Eye (tissue), 1 donor: ENCODE data around the gene CALN1.
A peak's percentile ranks its signal among the peaks of the same experiment; 100 is the strongest.
"Not testable (repeated sequence)": the region's sequence is repeated elsewhere in the genome, so short reads cannot be mapped to it uniquely, and the experiment has no call there.

ENCODE experiments used
- DNase-seq: peaks from one replicate; pipeline ENCODE4 v3.0.0-alpha.2; 2015

CALN1 gene

DNA sequence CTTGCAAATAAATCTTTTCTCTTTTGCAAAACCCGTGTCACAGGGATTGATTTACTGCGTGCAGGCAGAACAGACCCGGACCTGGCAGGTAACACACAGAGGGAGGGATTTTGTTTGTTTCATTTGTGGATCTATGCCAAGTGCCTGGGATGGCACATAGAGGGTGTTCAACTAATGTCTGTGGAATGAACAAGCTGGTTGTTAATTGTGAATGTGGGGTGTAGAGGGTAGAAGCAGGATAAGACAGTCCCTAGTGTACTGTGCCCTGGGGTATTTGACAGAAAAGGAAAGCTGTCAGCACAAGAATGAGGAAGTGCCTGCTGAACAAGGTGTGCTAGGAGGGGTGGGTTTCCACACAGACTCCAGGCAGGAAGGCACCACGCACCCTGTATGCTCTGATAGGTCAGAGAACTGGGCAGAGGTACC lies 331.8 kb downstream of the CALN1 start:
- DNase-seq = no peak

DNA sequence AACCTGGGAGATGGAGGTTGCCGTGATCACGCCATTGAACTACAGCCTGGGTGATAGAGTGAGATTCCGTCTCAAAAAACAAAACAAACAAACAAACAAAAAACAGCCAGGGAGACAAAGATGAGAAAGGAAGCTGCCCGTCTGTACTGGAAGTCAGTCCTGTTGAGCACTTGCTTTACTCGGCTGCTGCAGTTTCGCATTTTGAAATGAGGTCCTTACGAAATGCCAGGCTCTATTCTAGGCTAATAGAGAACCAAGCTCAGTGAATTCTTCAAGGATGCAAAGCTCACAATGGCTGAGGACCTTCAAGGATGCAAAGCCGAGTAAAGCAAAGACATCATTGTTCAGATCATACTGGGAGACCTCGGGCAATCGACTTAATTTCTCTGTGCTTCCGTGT lies 333.3 kb downstream of the CALN1 start:
- no peak for DNase-seq

DNA sequence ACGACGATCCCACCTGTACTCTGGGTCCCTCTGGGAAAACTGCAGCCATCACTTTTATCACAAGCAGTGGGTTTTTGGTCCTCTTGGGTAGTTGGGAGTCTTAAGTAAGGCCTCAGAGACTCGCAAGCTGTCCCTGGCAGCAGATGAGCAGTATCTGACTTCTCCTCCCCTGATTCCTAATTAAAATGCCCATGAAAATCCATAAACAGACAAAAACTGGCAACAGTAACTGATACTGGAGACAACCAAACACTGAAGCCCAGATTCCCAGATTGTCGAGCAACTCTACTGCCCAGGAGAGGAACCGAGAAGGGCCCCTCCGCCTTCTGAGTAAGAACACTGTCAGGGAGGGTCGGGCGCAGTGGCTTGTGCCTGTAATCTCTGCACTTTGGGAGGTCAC lies 333.8 kb downstream of the CALN1 start:
- no peak for DNase-seq

DNA sequence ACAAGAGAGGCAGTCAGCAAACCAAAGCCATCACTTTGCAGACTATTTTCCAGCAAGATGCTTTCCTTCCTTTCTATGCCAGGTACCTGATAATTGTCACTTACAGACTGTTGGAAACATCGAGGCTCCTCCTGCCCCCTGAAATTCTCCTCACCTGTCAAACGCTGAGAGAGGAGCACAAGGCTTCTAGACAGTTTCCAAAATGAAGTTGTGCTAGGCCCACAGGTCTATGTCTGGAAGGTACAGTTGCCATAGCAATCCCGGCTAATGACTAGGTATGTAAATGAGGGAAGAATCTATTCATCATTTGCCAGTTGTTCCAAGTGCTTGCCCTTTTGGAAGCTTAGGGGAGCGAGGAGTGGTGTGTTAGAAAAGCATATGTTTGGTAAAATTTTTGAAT lies 334.4 kb downstream of the CALN1 start:
- no peak for DNase-seq

DNA sequence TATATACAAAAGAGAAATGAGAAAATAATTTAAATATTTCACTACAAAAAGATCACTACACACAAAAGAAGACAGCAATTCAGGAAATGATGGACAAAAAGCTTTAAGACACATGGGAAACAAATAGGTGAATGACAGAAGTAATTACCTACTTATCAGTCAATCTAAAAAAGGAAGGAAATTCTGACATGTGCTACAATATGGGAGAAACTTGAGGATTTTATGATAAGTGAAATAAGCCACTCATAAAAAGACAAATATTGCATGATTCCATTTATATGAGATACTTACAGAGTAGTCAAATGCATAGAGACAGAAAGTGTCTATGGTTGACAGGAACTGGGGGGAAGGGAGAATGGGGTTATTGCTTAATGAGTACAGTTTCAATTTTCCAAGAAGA lies 339.2 kb downstream of the CALN1 start:
- DNase-seq = no peak

DNA sequence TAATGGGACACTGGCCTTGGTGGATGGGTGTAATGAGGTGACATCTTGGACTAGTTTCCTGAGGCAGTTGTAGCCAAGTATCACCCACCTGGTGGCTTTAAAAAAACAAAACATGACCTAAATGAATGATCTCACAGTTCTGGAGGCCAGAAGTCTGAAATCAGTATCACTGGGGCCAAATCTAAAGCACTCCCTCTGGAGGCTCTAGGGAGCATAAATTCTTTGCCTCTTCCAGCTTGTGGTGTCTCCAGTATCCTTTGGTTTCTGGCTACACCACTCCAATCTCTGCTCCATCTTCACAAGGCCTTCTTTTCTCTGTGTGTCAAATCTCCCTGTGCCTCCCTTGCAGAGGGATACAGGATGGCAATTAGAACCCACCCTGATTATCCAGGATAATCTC lies 342.9 kb downstream of the CALN1 start:
- DNase-seq = no peak

DNA sequence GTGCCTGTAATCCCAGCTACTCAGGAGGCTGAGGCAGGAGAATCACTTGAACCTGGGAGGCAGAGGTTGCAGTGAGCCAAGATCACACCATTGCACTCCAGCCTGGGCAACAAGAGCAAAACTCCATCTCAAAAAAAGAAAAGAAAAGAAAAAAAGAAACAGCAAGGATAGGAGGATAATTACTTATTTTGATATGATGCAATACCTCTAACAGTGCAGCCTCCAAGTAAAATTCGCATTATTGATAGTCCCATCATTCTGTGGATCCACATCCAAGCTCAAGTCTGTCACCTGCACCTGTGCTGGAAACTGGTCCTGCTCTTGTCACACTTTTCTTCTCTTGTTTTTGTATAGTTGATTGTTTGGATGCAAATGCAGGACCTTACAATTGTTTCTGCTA lies 346.4 kb downstream of the CALN1 start:
- not testable (repeated sequence) for DNase-seq

DNA sequence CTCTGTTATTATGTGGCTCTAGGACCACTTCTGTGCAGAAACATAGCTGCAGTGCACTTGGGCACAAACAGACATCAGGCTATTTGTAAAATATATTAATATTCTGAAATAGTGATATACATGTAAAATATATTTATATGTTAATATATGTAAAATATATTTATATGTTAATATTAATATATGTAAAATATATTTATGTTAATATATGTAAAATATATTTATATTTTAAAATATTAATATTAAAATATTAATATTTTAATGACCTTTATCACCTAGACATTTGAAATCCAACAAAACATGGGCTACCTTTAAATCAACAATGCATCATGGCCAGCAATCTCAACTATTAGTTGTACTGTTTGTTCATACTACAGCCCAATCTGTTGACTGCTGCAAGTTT lies 347.2 kb downstream of the CALN1 start:
- no peak for DNase-seq

DNA sequence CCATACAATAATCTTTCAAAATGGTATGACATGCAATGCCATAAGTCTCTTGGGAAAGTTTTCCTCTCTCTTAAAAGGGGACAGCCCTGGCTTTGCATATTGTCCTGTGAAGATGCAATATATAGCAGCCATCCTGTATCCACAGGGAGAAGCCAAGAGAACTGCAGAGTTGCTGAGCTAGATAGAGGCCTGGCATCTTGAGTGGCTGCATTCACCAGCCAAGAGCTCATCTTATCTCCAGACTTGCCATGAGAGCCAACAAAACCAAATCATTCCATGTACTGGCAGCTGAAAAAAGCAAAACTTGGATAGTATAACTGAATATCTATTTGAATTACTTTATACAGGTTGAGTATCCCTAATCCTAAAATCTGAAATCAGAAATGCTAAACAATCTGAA lies 348.8 kb downstream of the CALN1 start:
- no peak for DNase-seq

DNA sequence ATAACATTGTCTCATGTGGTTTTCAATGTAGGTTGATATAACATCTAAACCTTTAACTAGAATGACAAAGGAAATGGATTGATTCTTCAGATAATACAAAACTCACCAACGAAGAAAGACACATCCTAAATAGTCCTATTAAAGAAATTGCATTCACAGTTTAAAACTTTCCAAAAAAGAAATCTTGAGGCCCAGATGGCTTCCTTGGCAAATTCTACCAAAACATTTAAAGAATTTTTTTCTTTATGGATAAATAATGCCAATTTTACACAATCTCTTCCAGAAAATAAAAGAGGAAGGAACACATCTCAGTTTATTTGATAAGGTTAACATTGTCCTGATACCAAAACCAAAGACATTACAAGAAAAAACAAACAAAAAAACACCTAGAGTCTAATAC lies 349.5 kb downstream of the CALN1 start:
- no peak for DNase-seq

DNA sequence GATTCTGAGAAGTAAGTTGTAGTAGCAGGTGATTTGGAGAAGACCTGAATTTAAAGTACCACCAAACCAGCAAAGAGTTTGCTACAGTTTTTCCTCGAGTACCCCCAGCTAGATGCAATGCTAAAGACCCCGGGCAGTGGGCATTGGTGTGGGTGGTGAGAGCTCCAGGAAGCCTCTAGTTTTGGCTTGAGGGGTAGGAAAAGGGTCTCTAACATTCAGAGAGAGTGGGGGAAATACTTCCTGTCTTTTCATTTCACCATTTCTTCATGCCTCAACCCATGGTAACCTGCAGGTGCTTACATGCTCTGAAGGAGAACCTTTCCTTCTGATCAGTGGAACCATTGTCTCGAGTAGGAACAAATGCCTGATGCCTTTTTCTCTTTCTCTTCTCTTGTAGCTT lies 352.2 kb downstream of the CALN1 start:
- DNase-seq = no peak

DNA sequence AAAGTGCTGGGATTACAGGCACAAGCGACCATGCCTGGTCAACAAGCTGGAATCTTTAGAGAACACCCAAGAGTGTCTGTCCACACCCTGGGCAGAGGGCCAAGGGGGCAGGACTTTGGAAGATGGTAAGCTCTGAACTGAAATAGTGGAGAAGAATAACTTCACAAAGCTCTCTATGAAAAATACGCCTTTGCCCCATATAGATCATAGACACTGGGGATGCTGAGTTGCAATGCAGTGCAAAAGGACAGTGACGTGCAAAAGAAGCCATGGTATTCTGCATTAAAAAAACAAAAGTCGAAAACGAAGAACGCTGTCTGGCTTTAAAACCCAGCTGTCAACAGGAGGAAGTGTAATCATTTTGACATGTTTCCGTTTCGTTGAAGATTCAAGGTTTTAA lies 353.6 kb downstream of the CALN1 start:
- DNase-seq = peak; percentile 56

DNA sequence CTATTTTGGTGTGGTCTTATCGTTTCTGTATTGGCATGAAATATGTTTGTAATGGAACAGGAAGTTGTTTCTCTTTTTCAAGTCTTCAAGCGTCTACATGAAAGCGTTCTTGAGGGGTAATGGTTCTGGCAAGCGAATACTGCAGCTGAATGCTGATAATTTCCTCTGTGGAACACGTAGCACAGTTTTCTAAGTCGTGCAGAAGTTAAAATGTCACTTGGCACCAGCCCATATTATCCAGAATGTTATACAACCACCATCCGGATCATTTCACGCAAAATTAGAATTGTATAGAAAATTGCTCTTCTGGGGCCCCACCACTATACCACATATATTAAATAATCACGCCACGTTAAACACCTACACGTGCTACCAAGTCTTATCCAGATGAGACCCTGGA lies 354.3 kb downstream of the CALN1 start:
- no peak for DNase-seq

DNA sequence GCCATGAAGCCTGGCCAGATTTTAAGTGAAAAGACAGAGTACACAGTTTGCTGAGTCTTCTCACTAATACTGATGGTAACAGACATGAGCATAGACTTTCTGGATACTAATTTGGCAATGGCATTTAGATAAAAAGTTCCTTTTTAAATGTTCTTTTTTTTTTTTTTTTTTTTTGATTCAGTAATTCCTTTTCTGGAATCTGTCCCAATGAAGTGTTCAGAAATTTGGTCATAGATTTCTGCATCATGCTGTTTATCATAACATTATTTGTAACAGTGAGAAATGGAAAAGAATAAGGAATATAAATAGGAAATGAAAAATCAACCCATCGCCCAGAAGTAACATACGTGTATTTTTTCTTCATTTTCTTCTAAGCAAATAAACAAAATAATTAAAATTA lies 354.9 kb downstream of the CALN1 start:
- no peak for DNase-seq

DNA sequence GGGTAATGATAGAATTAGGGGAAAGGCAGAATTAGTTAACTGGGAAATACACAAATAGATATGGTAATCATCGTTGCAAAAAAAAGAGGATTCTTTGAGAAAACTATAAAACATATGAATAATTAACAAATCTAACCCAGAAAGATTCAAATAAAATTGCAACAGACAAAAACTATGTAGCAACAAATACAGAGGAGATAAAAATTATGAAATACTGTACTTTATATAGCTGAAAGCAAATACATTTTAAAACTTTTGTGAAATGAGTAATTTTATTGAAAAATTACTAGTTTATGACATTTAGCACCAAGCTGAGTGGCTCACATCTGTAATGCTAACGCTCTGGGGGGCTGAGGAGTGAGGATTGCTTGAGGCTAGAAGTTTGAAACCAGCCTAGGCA lies 356.7 kb downstream of the CALN1 start:
- DNase-seq = no peak

DNA sequence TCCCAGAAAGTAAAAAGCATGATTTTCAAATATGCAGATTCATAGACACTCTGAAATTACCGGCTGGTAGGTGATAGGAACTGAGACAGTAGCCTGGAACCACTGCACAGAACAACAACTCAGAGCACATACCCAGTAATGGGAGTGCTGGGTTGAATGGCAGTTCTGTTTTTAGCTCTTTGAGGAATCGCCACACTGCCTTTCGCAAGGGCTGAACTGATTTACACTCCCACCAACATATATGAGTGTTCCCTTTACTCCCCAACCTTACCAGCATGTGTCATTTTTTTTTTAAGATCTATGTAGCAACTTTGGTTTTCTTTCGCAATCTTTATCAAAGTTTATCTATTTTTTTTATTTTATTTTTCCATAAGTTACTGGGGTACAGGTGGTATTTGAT lies 358.8 kb downstream of the CALN1 start:
- no peak for DNase-seq

DNA sequence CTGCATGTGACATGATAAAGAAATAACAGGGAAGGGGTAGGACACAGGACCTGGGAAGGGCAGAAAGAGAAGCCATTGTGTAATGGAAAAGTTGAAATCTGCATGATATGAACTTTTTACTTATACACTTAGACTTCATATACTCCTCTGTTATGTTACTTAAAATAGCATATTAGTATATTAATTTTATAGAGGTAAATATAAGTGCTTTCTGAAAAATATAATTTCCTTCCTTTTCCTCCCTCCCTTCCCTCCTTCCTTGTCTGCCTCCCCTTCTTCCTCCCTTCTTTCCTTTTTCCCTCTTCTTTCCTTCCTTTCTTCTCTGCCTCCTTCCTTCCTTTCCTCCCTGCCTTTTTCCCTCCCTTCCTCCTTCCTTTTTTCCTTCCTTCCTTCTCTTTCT lies 363.7 kb downstream of the CALN1 start:
- no peak for DNase-seq

DNA sequence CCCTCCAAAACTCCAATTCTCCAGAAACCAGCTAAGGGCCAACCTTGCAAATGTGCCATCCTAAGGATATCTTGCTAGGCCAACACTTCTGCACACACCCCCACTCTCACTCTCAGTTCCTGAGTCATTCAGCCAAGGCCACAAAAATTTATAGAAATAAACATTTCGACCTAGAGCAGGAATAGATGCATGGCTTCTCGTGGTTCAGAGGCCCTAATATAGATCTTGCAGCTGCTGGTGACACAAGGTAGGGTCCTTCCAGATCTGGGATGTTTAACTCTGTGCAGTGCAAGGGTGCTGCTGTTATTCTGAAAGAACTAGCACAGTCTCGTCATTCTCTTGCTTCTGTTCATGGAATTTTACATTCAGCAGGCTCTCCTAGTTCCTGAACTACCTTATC lies 369.3 kb downstream of the CALN1 start:
- no peak for DNase-seq

DNA sequence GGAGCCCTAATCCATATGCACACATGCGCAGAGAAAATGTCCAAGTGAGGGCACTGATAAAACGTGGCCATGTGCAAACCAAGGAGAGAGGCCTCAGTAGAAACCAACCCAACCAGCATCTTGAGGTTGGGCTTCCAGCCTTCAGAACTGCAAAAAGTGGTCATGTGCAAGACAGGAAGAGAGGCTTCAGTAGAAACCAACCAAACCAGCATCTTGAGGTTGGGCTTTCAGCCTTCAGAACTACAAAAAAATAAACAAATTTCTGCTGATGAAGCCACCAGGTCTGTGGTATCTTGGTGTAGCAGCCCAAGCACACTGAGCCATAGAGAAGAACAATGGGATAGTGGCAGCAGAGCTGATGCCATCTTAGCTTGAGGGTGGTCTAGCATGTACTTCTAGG lies 371.5 kb downstream of the CALN1 start:
- no peak for DNase-seq

DNA sequence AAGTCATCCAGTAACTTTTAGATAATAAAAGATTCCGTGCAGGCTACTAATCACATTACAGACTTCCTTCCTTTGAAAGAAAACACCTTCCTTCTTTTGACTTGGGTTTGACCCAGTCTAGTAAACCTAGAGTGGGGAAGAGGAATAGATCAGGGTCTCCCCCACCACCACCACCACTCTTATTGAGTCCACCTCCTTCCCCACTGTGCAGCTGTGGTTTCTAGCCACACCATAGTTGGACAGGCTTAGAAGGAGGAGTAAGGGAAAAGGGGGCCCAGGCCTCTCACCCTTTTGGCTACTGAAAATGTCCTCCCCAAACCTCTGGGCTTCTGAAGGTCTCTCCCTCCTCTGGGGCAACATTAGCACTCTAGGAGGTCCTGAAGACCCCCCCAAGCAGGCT lies 372.7 kb downstream of the CALN1 start:
- DNase-seq = no peak

DNA sequence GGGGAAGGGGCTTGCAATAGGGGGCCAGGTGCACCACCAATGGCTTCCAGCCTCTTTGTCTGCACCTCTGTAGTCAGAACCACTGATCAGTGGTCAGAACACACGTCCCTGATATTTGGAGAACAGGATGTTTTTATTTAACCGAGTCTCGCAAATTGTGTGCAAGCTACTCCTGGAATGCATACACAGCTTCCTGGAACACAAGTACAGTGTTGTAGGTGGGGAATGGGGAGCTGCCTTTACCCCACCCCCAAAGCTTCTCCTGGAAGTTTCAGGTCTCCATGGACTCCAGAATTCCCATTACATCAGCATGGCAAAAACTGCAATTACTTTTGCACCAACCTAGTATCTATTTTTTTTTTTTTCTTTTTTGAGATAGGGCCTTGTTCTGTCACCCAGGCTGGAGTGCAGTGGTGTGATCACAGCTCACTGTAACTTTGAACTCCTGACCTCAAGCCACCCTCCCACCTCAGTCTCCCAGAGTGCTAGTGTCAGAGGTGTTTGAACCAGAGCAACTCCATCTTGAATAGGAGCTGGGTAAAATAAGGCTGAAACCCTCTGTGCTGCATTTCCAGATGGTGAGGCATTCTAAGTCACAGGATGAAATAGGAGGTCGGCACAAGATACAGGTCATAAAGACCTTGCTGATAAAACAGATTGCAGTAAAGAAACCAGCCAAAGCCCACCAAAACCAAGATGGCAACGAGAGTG lies 374.0 kb downstream of the CALN1 start:
- DNase-seq = no peak

DNA sequence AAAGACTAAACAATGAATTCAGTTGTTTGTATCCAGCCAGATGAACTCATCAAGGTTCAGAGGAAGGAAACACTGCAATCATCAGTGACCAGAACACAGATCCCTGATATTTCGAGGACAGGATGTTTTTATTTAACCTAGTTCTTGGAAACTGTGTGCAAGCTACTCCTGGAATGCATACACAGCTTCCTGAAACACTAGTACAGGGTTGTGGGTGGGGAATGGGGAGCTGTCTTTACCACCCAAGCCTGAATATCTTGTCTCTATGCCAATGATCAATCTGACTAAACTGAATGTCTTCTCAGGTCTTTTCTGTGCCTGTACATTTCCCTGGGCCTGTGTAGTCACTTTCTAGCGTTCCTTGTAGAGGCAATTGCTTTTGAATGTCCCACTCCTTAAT lies 374.6 kb downstream of the CALN1 start:
- DNase-seq = no peak

DNA sequence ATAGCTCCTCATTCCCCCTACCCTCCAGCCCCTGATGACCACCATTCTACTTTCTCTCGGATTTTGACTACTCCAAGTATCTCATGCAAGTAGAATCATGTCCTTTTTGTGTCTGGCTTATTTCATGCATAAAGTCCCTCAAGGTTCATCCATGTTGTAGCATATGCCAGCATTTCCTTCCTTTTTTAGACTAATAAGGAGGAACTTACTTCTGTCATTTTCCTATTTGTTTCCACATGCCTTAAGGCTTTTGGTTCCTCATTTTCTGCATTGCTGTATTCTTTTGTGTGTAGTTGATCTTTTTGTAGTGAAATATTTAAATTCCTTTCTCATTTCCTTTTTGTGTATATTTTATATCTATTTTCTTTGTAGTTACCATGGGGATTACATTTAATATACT lies 376.9 kb downstream of the CALN1 start:
- DNase-seq = no peak

DNA sequence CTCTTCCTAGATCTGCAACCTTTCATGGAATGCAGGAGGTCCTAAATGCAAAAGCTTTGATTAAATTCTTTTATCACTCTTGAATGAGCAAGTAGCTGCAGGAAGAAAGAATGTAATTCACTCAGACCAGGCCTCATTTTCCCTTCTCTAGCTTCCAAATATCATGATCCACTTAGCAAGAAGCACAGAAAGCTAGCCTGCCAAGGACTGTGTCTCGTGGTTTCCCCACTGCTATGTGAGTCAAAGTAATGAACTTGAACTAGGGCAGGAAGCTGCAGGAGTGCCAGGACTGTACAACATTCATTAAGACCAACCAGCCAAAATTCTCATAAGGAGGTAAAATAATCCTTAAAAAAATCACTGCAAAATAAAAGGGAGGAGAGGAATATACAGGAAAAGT lies 379.2 kb downstream of the CALN1 start:
- DNase-seq = peak; percentile 9

DNA sequence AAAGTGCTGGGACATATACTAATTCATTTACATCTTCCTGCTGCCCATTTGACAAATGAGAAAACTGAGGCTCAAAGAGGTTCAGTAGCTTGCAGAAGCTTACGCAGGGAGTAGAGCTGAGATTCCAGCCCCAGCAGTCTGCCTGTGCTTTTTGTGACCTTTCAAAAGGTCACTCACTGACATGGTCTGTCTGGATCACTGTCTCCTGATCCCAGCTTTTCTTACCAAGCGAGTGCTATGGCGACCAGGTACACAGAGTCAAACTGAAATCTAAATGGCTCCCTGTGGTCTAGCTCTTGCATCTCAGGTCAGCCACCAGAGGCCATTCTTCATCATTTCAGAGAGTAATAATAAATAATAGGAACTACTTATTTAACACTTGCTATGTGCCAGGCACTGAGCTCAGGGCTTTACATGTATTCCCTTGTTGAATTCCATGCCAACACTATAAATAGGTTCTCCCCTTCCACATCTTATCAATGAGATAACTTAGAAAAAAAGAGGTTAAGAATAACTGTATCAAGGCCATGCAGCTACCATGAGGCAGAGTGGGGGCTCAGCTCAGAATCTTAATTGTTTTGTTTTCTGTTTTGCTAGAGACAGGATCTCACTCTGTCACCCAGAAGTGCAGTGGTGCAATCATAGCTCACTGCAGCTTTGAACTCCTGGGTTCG lies 381.0 kb downstream of the CALN1 start:
- DNase-seq = no peak
